Measurements from ENCODE around the gene LBX1.
A peak's percentile ranks its signal among the peaks of the same experiment; 100 is the strongest.

Gene LBX1

DNA sequence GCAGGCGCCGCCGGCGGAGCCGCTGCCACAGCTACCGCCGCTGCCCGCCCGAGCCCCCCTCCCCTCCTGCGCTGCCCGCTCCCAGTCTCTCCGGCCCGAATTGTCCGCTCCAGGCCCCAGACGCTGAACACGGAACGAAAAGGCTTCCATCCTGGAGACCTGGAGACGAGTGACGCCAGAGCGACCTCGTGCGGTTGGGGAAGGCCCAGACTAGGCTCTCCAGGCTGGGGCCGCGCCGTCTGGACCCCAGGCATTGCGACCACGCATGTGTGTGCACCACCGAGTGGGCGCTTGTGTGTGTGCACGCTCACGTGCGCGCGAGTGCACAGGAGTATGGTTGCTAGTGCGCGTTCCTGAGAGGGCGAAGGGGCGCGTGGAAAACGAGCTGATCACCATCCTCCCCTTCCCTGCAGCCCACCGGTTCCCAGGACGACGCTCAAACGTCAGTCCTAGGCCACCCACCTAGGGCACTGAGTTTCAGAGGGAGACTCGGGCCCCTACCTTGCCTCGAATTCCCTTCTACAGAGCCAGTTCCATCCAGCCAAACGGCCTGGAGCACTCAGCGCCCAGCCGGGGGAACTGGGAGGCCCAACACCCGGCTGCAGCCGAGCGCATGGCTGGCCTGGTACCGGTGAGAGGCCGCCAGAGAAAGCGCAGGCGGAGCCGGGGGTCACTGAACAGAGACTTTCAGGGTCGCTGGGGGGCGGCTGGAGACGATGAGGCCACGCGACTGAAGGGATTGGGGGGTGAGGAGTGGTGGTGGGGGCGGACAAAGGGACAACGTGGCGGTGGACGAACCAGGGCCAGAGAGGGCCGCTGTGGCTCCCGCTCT lies 11.6 kb downstream of the LBX1 start:
- DNase-seq (ENCODE audit: low read depth), result no peak
- H3K4me3 ChIP-seq (ENCODE audit: low read depth, low read length), result no peak overlapping the region
- in situ Hi-C loops (cut with HindIII; ENCODE audit: low sequenced_read_pairs), result no loop called here
- TF ChIP-seq CTCF (IDR thresholded peaks at IDR 0.05; ENCODE audit: low read depth, low read length, missing control alignments), result peak; percentile 45

DNA sequence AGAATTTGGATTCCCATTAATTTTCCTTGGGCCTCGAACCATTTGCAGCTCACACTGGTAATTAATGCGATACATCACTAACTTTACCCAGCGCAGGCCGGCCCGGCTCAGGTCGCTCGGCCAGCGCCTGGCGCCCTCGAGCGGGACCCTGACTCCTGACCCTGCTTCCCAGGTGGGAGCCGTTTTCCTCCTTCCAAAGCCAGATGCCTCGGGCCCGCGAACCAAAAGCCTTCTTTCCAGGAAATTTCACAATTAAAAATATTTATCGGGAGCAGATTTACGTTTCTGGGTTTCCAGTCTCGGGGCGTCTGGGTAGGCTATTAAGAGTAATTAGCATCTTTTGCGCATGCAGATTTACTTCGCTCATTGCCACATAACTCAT lies 12.2 kb downstream of the LBX1 start:
- TF ChIP-seq CTCF (IDR thresholded peaks at IDR 0.05; ENCODE audit: low read depth, low read length, missing control alignments), result no peak
- H3K4me3 ChIP-seq (ENCODE audit: low read depth, low read length), result no peak overlapping the region
- in situ Hi-C loops (cut with HindIII; ENCODE audit: low sequenced_read_pairs), result no loop called here
- DNase-seq (ENCODE audit: low read depth), result no peak

GRCh38 chr10:101216207-101217043 lies 12.8 kb downstream of the LBX1 start:
- H3K4me3 ChIP-seq (ENCODE audit: low read depth, low read length), result no peak overlapping the region
- no peak for DNase-seq (ENCODE audit: low read depth)
- no peak for TF ChIP-seq CTCF (IDR thresholded peaks at IDR 0.05; ENCODE audit: low read depth, low read length, missing control alignments)
- in situ Hi-C loops (cut with HindIII; ENCODE audit: low sequenced_read_pairs), result no loop called here

DNA sequence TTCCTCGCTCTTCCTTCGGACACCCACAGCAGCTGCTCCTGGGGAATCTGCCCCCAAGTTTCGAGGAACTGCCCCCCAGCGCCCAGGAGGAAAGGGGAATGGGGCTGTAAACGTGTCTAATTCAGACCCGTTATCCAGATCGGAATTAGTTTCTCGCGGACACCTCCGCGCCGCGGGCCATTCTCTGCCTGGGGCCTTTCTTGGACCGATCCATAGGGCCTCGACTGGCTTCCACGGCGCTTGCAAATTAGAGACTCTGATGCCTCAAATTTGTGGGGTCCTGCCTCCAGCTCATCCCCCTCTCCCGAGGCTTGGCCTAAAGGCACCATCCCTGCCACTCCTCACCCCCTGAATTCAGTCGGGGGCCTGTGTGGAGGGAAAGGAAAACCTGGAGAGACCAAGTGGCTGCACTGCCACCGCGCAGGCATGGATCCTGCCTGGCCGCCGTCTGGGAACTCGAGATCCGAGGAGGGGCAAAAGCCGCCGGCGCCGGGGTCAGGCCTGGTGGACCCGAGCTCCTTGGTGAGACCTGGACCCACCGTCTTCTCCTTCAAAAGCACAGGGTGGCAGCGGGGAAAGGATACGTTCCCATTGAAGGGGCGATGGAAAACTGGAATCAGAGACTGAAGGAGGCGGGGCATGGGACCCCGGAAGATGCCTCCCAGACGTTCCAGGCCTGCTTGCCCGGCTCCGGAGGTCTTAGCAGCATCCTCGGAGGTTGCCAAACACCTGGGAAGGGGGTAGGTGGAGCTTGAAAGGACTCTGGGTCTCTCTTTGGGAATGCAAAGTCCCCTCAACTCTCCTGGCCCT lies 13.7 kb downstream of the LBX1 start:
- DNase-seq (ENCODE audit: low read depth), result no peak
- in situ Hi-C loops (cut with HindIII; ENCODE audit: low sequenced_read_pairs), result no loop called here
- no peak overlapping the region for H3K4me3 ChIP-seq (ENCODE audit: low read depth, low read length)
- TF ChIP-seq CTCF (IDR thresholded peaks at IDR 0.05; ENCODE audit: low read depth, low read length, missing control alignments), result no peak

DNA sequence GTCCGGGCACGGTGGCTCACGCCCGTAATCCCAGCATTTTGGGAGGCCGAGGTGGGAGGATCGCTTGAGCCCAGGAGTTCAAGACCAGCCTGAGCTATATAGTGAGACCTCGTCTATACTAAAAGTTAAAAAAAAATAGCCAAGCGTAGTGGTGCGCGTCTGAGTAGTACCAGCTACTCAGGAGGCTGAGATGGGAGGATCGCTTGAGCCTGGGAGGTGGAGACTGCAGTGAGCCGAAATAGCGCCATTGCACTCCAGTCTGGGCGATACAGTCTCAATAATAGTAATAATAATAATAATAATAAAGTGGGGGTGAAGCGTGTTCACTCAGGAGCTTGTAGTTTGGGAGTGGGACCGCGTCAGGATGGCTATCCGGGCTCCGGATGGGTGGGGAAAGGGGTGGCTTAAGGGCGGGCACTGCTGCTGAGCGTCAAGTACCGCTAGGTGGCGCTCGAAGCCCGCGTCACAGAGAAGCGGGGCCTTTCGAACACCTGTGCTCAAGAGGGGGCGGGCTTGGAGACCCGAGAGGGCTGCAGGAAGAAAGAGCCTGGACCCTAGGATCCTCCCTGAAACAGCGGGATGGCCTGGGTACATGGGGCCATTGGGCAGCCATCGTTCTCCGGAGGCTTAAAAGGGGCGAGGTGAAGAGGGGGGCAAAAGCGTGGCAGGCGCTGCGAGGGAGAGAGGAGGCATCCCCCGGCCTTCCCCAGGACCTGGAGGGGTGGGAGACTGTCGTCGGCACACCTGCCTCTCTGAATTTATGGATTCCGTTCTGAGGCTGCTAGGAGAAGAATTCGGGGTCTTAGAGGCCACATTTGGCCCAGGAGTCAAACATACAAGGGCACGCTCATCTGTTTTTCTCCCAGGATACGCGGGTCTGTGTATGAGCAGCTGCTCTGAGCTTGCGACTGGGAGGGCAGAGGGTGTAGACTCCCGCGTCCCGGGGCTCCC lies 14.5 kb downstream of the LBX1 start:
- in situ Hi-C loops (cut with HindIII; ENCODE audit: low sequenced_read_pairs), result no loop called here
- TF ChIP-seq CTCF (IDR thresholded peaks at IDR 0.05; ENCODE audit: low read depth, low read length, missing control alignments), result peak; percentile 84
- H3K4me3 ChIP-seq (ENCODE audit: low read depth, low read length), result no peak overlapping the region
- peak; percentile 16 for DNase-seq (ENCODE audit: low read depth)

Measured in astrocyte of the cerebellum (primary cell).